HCT116 (cell line): Measurements from ENCODE around the gene POLR1A.
A peak's percentile ranks its signal among the peaks of the same experiment; 100 is the strongest.

Experiments
- CTCF ChIP-seq, 3 experiments: fragments of 200-600 bp in 1 of 3; sonication (generic) in 1 of 3; IDR thresholded peaks in 2 of 3; conservative IDR thresholded peaks in 1 of 3; 2 replicates each; pipeline ENCODE4 v1.5.1; 2012 to 2017; ENCODE audit warnings: low read depth in 2 of 3, low read length in 2 of 3, antibody characterized with exemption in 1 of 3, borderline replicate concordance in 1 of 3, control low read depth in 1 of 3, mild to moderate bottlenecking in 1 of 3, mixed read lengths in 1 of 3, mixed run types in 1 of 3, moderate library complexity in 1 of 3; ENCODE audit not compliant: insufficient read depth in 1 of 3
- POLR2AphosphoS5 ChIP-seq: IDR thresholded peaks from 2 replicates; pipeline ENCODE4 v1.6.1; 2011; ENCODE audit warnings: mild to moderate bottlenecking, low read depth, low read length, moderate library complexity
- RAD21 ChIP-seq: IDR thresholded peaks from 2 replicates; pipeline ENCODE4 v1.6.1; 2012; ENCODE audit warnings: low read depth, mild to moderate bottlenecking

- TF ChIP-seq RAD21 (no peak), CTCF (IDR thresholded peaks at IDR 0.05 in 2 of 3, conservative IDR thresholded peaks at IDR 0.05 in 1 of 3; ENCODE audit: borderline replicate concordance in 1 of 3, insufficient read depth in 1 of 3, low read depth in 2 of 3, low read length in 2 of 3) (no peak), POLR2AphosphoS5 (peak; percentile 95)
These were observed 571 bp upstream of the POLR1A start, which contains the start of gene PTCD3 for GRCh38 chr2:86105969-86106945.
